Epithelial cell of esophagus (primary cell): ENCODE measurements around the gene DDX3X.
A peak's percentile ranks its signal among the peaks of the same experiment; 100 is the strongest.
"Not testable (repeated sequence)": the region's sequence is repeated elsewhere in the genome, so short reads cannot be mapped to it uniquely, and the experiment has no call there.

ENCODE experiments used
- DNase-seq: peaks from one replicate; pipeline ENCODE4 v3.0.0; 2010; ENCODE audit warnings: low read depth
- H3K4me3 ChIP-seq: 2 replicates; pipeline ENCODE4 v1.5.1; 2011; ENCODE audit warnings: mild to moderate bottlenecking, low read length, control low read depth
- TF ChIP-seq, protein P1 (sequence below): IDR thresholded peaks from 2 replicates; pipeline ENCODE4 v1.5.1; 2011; ENCODE audit warnings: low read depth, mild to moderate bottlenecking, low read length, control low read depth, inconsistent platforms; ENCODE audit not compliant: insufficient read depth; ENCODE audit errors: missing control alignments

The DDX3X gene

DNA sequence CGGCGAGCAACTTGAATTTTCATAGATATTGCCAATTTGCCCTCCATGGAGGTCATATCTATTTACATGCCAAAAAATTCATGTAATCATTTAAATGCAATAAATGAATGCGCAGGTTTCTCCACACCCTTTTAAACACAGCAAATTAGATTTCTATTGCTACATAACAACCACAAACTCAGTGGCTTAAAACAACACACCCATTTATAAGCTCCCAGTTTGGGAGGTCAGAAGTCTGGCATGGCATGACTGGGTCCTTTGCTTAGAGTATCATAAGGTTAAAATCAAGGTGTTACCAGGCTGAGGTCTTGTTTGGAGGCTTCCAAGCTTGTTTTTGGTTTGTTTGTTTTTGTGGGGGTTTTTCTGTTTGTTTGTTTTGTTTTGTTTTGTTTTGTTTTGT, 63.3 kb downstream of the DDX3X start:
- no peak overlapping the region for H3K4me3 ChIP-seq

DNA sequence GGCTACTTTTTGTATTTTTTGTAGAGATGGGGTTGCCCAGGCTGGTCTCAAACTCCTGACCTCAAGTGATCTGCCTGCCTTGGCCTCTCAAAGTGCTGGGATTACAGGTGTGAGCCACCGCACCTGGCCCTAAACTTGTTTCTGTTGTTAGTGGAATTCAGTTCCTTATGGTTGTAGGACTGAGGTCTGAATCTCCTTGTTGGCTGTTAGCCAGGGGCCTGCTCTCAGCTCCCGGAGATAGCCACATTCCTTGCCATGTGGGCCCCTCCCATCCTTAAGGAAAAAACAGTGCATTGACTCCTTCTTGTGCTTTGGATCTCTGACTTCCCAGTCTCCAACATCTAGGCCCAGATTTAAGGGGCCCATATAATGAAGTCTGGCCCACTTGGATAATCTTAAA, 63.8 kb downstream of the DDX3X start:
- no peak overlapping the region for H3K4me3 ChIP-seq
- TF ChIP-seq, protein P1, sequence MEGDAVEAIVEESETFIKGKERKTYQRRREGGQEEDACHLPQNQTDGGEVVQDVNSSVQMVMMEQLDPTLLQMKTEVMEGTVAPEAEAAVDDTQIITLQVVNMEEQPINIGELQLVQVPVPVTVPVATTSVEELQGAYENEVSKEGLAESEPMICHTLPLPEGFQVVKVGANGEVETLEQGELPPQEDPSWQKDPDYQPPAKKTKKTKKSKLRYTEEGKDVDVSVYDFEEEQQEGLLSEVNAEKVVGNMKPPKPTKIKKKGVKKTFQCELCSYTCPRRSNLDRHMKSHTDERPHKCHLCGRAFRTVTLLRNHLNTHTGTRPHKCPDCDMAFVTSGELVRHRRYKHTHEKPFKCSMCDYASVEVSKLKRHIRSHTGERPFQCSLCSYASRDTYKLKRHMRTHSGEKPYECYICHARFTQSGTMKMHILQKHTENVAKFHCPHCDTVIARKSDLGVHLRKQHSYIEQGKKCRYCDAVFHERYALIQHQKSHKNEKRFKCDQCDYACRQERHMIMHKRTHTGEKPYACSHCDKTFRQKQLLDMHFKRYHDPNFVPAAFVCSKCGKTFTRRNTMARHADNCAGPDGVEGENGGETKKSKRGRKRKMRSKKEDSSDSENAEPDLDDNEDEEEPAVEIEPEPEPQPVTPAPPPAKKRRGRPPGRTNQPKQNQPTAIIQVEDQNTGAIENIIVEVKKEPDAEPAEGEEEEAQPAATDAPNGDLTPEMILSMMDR = no peak
- no peak for DNase-seq

More for the DNA sequence above, 63.3 kb downstream of the DDX3X start:
- DNase-seq = no peak
- TF ChIP-seq, protein P1 = no peak

DNA sequence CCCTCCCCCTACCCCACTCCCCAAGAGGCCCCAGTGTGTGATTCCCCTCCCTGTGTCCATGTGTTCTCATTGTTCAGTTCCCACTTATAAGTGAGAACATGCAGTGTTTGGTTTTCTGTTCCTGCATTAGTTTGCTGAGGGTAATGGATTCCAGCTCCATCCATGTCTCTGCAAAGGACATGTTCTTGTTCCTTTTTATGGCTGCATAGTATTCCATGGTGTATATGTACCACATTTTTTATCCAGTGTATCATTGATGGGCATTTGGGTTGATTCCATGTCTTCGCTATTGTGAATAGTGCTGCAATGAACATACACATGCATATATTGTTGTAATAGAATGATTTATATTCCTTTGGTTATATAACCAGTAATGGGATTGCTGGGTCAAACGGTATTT, 68.6 kb downstream of the DDX3X start:
- not testable (repeated sequence) for DNase-seq, H3K4me3 ChIP-seq

DNA sequence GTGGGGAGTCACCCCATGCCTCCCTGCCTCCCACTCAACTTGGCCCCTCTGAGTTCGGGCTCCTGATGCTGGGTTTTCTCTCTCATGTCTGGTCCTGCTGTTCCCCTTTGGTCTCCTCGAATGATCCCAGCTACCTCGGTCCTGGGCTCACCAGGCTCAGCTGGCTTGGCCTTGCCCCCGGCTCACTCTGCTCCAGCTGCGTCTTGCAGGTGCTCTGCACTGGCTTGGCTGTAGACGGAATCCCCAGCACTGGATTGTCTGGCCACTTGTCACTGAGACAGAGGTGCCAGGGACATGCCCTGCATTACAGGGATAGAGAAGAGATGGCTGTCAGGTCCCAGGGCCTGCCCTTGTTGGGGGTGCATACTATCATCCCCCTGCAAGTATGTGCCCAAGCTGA, 71.6 kb downstream of the DDX3X start:
- TF ChIP-seq, protein P1 = no peak

DNA sequence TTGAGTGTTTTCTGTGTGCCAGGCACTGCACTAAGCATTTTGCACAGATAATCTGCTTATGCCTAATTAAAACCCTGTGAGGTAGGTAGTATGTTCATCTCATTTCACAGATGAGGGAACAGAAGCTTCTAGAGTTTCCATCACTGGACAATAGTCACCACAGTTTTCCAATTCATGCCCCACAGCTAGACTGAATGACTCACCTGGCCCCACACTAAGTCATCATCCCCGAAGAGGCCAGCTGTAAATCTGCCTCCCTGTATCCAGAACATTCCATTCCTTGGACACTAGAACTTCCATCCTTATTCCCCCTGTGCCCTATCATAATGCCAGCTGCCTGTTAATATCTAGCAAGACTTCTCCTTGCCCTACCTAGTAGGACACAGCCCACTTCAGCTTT, 72.2 kb downstream of the DDX3X start:
- DNase-seq = peak; percentile 55
- no peak overlapping the region for H3K4me3 ChIP-seq
- TF ChIP-seq, protein P1 = no peak

More for the DNA sequence above, 71.6 kb downstream of the DDX3X start:
- no peak overlapping the region for H3K4me3 ChIP-seq
- DNase-seq = no peak

DNA sequence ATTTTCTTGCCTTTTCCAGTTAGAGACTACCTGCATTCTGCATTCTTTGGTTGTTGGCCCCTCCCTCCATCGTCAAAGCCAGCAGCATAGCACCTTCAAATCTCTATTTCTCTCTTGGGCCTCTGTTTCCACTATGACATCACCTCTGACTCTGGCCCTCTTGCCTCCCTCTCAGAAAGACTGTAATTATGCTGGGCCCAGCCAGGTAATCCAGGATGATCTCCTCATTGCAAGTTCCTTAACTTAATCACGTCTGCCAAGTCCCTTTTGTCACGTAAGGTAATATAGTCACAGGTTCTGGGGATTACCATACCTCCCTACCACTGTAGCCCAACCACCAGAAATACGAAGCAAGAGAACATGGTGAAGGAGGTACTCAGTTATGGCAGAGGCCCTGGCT, 73.9 kb downstream of the DDX3X start:
- TF ChIP-seq, protein P1 = no peak
- DNase-seq = no peak
- H3K4me3 ChIP-seq = no peak overlapping the region

DNA sequence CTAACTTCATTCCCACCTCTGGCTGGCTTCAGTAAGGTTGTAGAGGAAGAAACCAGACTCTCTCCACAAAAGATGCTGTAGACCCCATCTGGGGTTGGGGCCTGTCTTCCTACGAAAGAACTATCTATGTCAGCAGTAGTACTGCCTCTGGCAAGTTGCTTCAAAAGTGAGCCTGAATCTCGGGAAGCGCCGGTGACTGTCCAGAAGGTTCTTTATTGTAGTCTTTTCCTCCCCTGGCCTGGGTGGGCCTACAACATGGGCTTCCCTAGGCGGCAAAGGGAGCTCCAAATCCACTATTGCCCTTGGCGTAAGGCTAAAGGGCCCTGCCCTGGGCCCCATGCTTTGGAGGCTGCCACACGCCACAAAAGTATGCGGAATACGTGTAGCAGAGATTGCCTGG, 74.6 kb downstream of the DDX3X start:
- H3K4me3 ChIP-seq = no peak overlapping the region
- DNase-seq = no peak
- TF ChIP-seq, protein P1 = no peak
